ENCODE results near the gene STAMBP.

GRCh38 chr2:73818296-73818695 is 10.5 kb upstream of the STAMBP start:
- no peak for TF ChIP-seq CTCF (IDR thresholded peaks at IDR 0.05)
- TF ChIP-seq POLR2A (IDR thresholded peaks at IDR 0.05): no peak
